Pancreas (tissue), 10 donors: ENCODE results near the gene ZGPAT. TPM values are rescaled to one million over a fixed set of nuclear protein-coding genes. Genes with fewer than 3 reads are reported as not detected.
A peak's percentile ranks its signal among the peaks of the same experiment; 100 is the strongest.

ENCODE experiments used
- ATAC-seq, 4 donors: fragments of 200-7000 bp; cut with Tn5 transposase; one replicate each; pipeline versions ENCODE4 v1.8.0 to v1.9.1; 2020; ENCODE audit warnings: mild to moderate bottlenecking in 4 of 4, moderate library complexity in 4 of 4
- DNase-seq, 6 donors: peaks; one replicate each; pipeline ENCODE4 v3.0.0-alpha.2; 2020
- FAIRE-seq: peaks from 2 replicates; lab custom pipeline; 2012; peaks lifted over from hg19 to GRCh38; lab: Jason Lieb, UNC
- H3K27ac ChIP-seq, 4 donors: fragments of 200-600 bp; sonication (generic); 1 replicate in 3 of 4; 2 replicates in 1 of 4; pipeline versions ENCODE4 v1.5.0 to v1.8.0; 2020
- H3K27me3 ChIP-seq, 4 donors: fragments of 200-600 bp; one replicate each; pipeline ENCODE4 v1.8.0; 2021
- H3K36me3 ChIP-seq, 3 donors: fragments of 200-600 bp; sonication (generic) in 1 of 3; one replicate each; pipeline versions ENCODE4 v1.5.0 to v1.8.0; 2020 to 2021
- H3K4me1 ChIP-seq, 3 donors: fragments of 200-600 bp; one replicate each; pipeline ENCODE4 v1.8.0; 2021
- H3K4me3 ChIP-seq, 4 donors: fragments of 200-600 bp; sonication (generic) in 2 of 4; one replicate each; pipeline versions ENCODE4 v1.5.0 to v1.8.0; 2020 to 2021
- H3K9me3 ChIP-seq, 4 donors: fragments of 200-600 bp; one replicate each; pipeline ENCODE4 v1.8.0; 2021
- CTCF ChIP-seq, 4 donors: fragments of 200-600 bp; sonication (generic) in 3 of 4; IDR thresholded peaks; one replicate each; pipeline versions ENCODE4 v1.5.0 to v1.8.0; 2021; ENCODE audit warnings: antibody characterized with exemption in 4 of 4
- WGBS, 2 donors: extraction: QIAGEN DNeasy Blood & Tissue Kit; methylation state at CpG; one replicate each; pipeline ENCODE4 v1.1.7; 2013; 5-methylcytosine and 5-hydroxymethylcytosine counted together
- intact Hi-C, 3 donors: fragments of 100-400 bp; cut with DNase I; formaldehyde crosslinking; loops; one replicate each; pipeline versions ENCODE4 v1.11.1 to v1.14.2; 2022
- polyA plus RNA-seq, 2 donors: library from polyadenylated mRNA; stranded (reverse); fragments of 200-250 nt; gene quantifications; one replicate each; pipeline ENCODE4 v1.2.3, GENCODE V29; 2013
- total RNA-seq, 6 donors: library from RNA; stranded (reverse); fragmentation: NEBNext Ultra II Directional in 4 of 6; extraction: Animal tissue kit (Norgen Biotek cat#: 25700) in 4 of 6; gene quantifications; one replicate each; pipeline versions ENCODE4 v1.2.1 to v1.2.4, GENCODE V29; 2021 to 2023
- donor health status: healthy with polysubstance abuse.
- donor health status: DM: no; HTN: no; CAD: no; lungs with moderate emphysema.
- donor health status: DM: no; HTN: no; CAD: no.
- donor health status: control.
- donor health status: control.
- donor health status: Bipolar disorder and iron deficiency.
- donor health status: DM: yes; HTN: yes; CAD: no.
- donor health status: DM: no; HTN: no; CAD: no.
- donor health status: DM: no; HTN: no; CAD: no.
- donor health status: DM: yes; HTN: yes; CAD: no.

ZGPAT gene
- total and polyA plus RNA-seq, 8 donors = 9.3 to 61.6 (median 12.3) TPM

GRCh38 chr20:63664143-63664851 is 43.5 kb upstream of the ZGPAT start:
- ATAC-seq = no peak
- peaks cover 0 to 12% (median 3%) of the 10 kb centered on the region in 3 donors for H3K36me3 ChIP-seq

GRCh38 chr20:63664861-63665594 is 42.8 kb upstream of the ZGPAT start:
- Histone ChIP-seq H3K27ac (no peak overlapping the region), H3K36me3 (peaks cover 0 to 12% (median 3%) of the 10 kb centered on the region in 3 donors), H3K9me3 (no peaks in the 10 kb centered on the region), H3K27me3 (no peaks in the 10 kb centered on the region), H3K4me1 (no peaks in the 10 kb centered on the region), H3K4me3 (no peak overlapping the region)
- ATAC-seq (peak in 1 of 4 donors; percentile 31), DNase-seq (no peak), FAIRE-seq (no peak)
- intact Hi-C loops = no loop called here
- WGBS, 2 donors = 79 to 82% methylated on average over 17 to 18 of the region's 18 CpGs
- no peak for TF ChIP-seq CTCF (IDR thresholded peaks at IDR 0.05)

More at GRCh38 chr20:63664143-63664851, 43.5 kb upstream of the ZGPAT start:
- no peak for TF ChIP-seq CTCF (IDR thresholded peaks at IDR 0.05)
- DNase-seq (peak in 1 of 6 donors; percentile 74), FAIRE-seq (no peak)
- Histone ChIP-seq H3K4me1 (peaks cover 2 to 4% (median 2%) of the 10 kb centered on the region in 3 donors), H3K9me3 (no peaks in the 10 kb centered on the region), H3K27me3 (no peaks in the 10 kb centered on the region), H3K4me3 (no peak overlapping the region), H3K27ac (no peak overlapping the region)
- 91 to 94% methylated on average over 22 of the region's 22 CpGs for WGBS, 2 donors
- intact Hi-C loops = no loop called here

- H3K36me3 ChIP-seq = peaks cover 0 to 12% (median 3%) of the 10 kb centered on the region in 3 donors
- intact Hi-C loops = no loop called here
Measured at GRCh38 chr20:63665708-63666107, 42.1 kb upstream of the ZGPAT start.

GRCh38 chr20:63667858-63668257 is 40.0 kb upstream of the ZGPAT start:
- no peak for DNase-seq
- Histone ChIP-seq H3K36me3 (peaks cover 0 to 12% (median 0%) of the 10 kb centered on the region in 3 donors), H3K4me1 (no peaks in the 10 kb centered on the region), H3K27ac (no peak overlapping the region), H3K9me3 (no peaks in the 10 kb centered on the region), H3K27me3 (no peaks in the 10 kb centered on the region), H3K4me3 (no peak overlapping the region)
- no peak for FAIRE-seq
- TF ChIP-seq CTCF (IDR thresholded peaks at IDR 0.05) = no peak
- ATAC-seq = no peak
- intact Hi-C loops = no loop called here
- 93% methylated on average over 13 to 16 of the region's 16 CpGs for WGBS, 2 donors

More at GRCh38 chr20:63665708-63666107, 42.1 kb upstream of the ZGPAT start:
- no peak overlapping the region for H3K27ac ChIP-seq
- H3K4me1 ChIP-seq = no peaks in the 10 kb centered on the region
- DNase-seq (no peak), ATAC-seq (no peak), FAIRE-seq (no peak)
- WGBS, 2 donors = 91 to 96% methylated on average over 14 of the region's 14 CpGs
- H3K9me3 ChIP-seq = no peaks in the 10 kb centered on the region
- TF ChIP-seq CTCF (IDR thresholded peaks at IDR 0.05) = no peak
- no peaks in the 10 kb centered on the region for H3K27me3 ChIP-seq
- no peak overlapping the region for H3K4me3 ChIP-seq
